Adrenal gland (tissue), 12 donors: Measurements from ENCODE around the gene ATXN7L2. TPM values are rescaled to one million over a fixed set of nuclear protein-coding genes. Genes with fewer than 3 reads are reported as not detected.

Experiments used
- DNase-seq, 7 donors: peaks; one replicate each; pipeline ENCODE4 v3.0.0-alpha.2; 2019 to 2020
- H3K27ac ChIP-seq, 5 donors: fragments of 200-600 bp; sonication (generic) in 4 of 5; 1 replicate in 3 of 5; 2 replicates in 2 of 5; pipeline versions ENCODE4 v1.5.1 to v1.8.0; 2016 to 2020; ENCODE audit warnings: mild to moderate bottlenecking in 1 of 5
- H3K27me3 ChIP-seq: fragments of 200-600 bp; 2 replicates; pipeline ENCODE4 v1.8.0; 2021
- H3K36me3 ChIP-seq, 2 donors: fragments of 200-600 bp; replicated peaks in 1 of 2; 1 replicate in 1 of 2; 2 replicates in 1 of 2; pipeline versions ENCODE4 v1.5.1 to v1.8.0; 2018 to 2022
- H3K4me1 ChIP-seq, 2 donors: fragments of 200-600 bp; replicated peaks in 1 of 2; 1 replicate in 1 of 2; 2 replicates in 1 of 2; pipeline versions ENCODE4 v1.5.1 to v1.8.0; 2018 to 2021
- H3K4me3 ChIP-seq, 4 donors: fragments of 200-600 bp; sonication (generic) in 3 of 4; one replicate each; pipeline ENCODE4 v1.5.1; 2016 to 2018
- H3K9me3 ChIP-seq, 3 donors: fragments of 200-600 bp; sonication (generic) in 1 of 3; replicated peaks in 1 of 3; 1 replicate in 2 of 3; 2 replicates in 1 of 3; pipeline versions ENCODE4 v1.5.1 to v1.8.0; 2016 to 2021
- POLR2A ChIP-seq, 2 donors: fragments of 450-650 bp; IDR thresholded peaks; one replicate each; pipeline ENCODE4 v1.6.1; 2017; ENCODE audit warnings: antibody characterized with exemption in 2 of 2, mild to moderate bottlenecking in 2 of 2, moderate library complexity in 1 of 2
- WGBS, 4 donors: extraction: QIAGEN DNeasy Blood & Tissue Kit in 2 of 4; methylation state at CpG; one replicate each; pipeline versions ENCODE4 v1.1.5 to v1.1.7; 2013 to 2017; 5-methylcytosine and 5-hydroxymethylcytosine counted together
- intact Hi-C, 2 donors: fragments of 100-400 bp; cut with DNase I; formaldehyde crosslinking; loops; one replicate each; pipeline versions ENCODE4 v1.14.1 to v1.15.0; 2022 to 2023
- polyA plus RNA-seq, 3 donors: library from polyadenylated mRNA; stranded (reverse); fragments of 200-250 nt in 2 of 3; fragments of 350-450 nt in 1 of 3; fragmentation: Illumina TruSeq in 1 of 3; extraction: RNeasy Lipid Tissue Mini Kit (QIAGEN cat#74804) in 1 of 3; gene quantifications; one replicate each; pipeline ENCODE4 v1.2.3, GENCODE V29; 2013 to 2014
- total RNA-seq, 9 donors: library from RNA; depleted of rRNA in 4 of 9; stranded (reverse); fragments of >200 nt in 4 of 9; fragments of 120-200 nt in 1 of 9; fragmentation: NEBNext Ultra II Directional in 1 of 9; extraction: Animal tissue kit (Norgen Biotek cat#: 25700) in 1 of 9; gene quantifications; one replicate each; pipeline versions ENCODE4 v1.1.0 to v1.2.4, GENCODE V29; 2013 to 2023
- TF ChIP-seq, protein P1 (sequence below), 6 experiments: fragments of 450-650 bp in 4 of 6; fragments of 200-600 bp in 2 of 6; sonication (generic) in 1 of 6; IDR thresholded peaks; 1 replicate in 5 of 6; 2 replicates in 1 of 6; pipeline versions ENCODE4 v1.5.1 to v1.8.0; 2016 to 2021; ENCODE audit warnings: antibody characterized with exemption in 6 of 6, mild to moderate bottlenecking in 2 of 6, moderate library complexity in 1 of 6
- donor health status: healthy with polysubstance abuse.
- donor health status: Bipolar disorder and iron deficiency.
- donor health status: DM: yes; HTN: yes; CAD: no.
- donor health status: DM: no; HTN: no; CAD: no.
- donor health status: DM: no; HTN: no; CAD: no.
- donor health status: DM: yes; HTN: yes; CAD: no.

Gene ATXN7L2
- total and polyA plus RNA-seq, 12 donors, result 3.1 to 109 (median 10.2) TPM

DNA sequence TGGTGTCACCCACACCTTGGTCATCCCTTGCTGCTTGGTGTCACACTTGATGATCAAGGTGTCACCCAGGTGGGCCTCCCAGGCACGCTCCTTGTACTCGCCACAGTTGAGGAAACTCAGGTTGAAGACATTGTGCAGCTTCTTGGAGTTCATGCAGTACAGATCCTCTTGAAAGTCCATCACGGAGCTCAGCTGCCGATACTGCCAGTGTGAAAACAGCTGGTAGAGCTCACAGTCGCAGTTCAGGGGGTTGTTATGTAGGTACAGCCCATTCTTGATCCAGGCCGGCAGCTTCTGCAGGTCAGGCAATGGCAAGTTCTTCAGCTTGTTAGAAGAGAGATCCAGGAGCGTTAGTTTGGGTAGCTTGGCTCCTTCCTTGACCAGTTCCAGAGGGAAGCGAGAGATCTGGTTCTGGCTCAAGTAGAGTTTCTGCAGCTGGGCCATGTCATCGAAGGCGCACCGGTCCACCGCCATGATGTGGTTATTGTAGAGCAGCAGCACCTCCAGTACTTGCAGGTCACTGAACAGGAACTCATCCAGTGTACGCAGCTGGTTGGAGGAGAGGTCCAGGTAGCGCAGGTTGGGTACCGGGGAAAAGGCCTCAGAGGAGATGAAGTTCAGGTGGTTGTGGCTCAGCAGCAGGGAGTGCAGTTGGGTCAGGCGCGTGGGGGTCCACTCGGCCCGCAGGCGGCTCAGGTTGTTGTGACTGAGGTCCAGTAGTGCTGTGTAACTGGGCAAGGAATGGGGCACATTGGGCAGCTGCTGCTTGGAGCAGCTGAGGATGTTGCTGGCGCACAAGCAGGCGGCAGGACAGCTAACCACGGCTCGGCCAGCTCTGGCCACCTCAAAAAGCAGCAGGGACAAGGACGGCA, 24.5 kb downstream of the ATXN7L2 start:
- peak overlapping the region in 1 of 4 donors; percentile 81 for H3K4me3 ChIP-seq
- H3K4me1 ChIP-seq, result peaks cover 0 to 7% of the 10 kb centered on the region in 2 donors
- 81 to 94% (median 84%) methylated on average over 16 to 25 of the region's 25 CpGs for whole genome bisulfite sequencing, 4 donors
- TF ChIP-seq POLR2A (IDR thresholded peaks at IDR 0.05), result no peak
- TF ChIP-seq, protein P1, sequence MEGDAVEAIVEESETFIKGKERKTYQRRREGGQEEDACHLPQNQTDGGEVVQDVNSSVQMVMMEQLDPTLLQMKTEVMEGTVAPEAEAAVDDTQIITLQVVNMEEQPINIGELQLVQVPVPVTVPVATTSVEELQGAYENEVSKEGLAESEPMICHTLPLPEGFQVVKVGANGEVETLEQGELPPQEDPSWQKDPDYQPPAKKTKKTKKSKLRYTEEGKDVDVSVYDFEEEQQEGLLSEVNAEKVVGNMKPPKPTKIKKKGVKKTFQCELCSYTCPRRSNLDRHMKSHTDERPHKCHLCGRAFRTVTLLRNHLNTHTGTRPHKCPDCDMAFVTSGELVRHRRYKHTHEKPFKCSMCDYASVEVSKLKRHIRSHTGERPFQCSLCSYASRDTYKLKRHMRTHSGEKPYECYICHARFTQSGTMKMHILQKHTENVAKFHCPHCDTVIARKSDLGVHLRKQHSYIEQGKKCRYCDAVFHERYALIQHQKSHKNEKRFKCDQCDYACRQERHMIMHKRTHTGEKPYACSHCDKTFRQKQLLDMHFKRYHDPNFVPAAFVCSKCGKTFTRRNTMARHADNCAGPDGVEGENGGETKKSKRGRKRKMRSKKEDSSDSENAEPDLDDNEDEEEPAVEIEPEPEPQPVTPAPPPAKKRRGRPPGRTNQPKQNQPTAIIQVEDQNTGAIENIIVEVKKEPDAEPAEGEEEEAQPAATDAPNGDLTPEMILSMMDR (IDR thresholded peaks at IDR 0.05), result no peak
- no peaks in the 10 kb centered on the region for H3K27me3 ChIP-seq
- H3K36me3 ChIP-seq, result no peaks in the 10 kb centered on the region
- intact Hi-C loops, result no loop called here
- H3K27ac ChIP-seq, result peak overlapping the region in 1 of 5 donors; percentile 72
- H3K9me3 ChIP-seq, result no peaks in the 10 kb centered on the region
- peak in 2 of 7 donors; percentile 36 to 48 for DNase-seq

DNA sequence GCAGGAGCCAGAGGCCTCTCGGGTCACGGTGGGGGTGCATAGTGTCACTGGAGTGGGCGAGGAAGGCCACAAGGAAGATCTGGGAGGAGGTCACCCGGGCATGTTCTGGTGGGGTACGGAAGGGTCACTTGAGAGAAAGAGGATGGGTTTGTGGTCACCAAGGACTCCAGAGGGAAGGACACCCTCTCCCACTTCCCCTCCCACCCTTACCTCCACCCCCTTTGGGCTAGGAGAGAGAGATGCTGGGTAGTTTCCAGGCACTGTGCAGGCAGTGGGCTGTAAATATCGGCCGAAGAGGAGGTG, 25.1 kb downstream of the ATXN7L2 start:
- peak overlapping the region in 1 of 5 donors; percentile 72 for H3K27ac ChIP-seq
- WGBS, 4 donors, result 46 to 64% (median 52%) methylated on average over 5 to 7 of the region's 7 CpGs
- no peaks in the 10 kb centered on the region for H3K27me3 ChIP-seq
- intact Hi-C loops, result no loop called here
- TF ChIP-seq, protein P1 (IDR thresholded peaks at IDR 0.05), result no peak
- TF ChIP-seq POLR2A (IDR thresholded peaks at IDR 0.05), result no peak
- H3K36me3 ChIP-seq, result no peaks in the 10 kb centered on the region
- H3K4me3 ChIP-seq, result peak overlapping the region in 2 of 4 donors; percentile 35 to 81
- no peak for DNase-seq
- no peaks in the 10 kb centered on the region for H3K9me3 ChIP-seq
- peaks cover 0 to 7% of the 10 kb centered on the region in 2 donors for H3K4me1 ChIP-seq

- intact Hi-C loops, result loop anchor here in 1 of 2 donors (2.0 kb wide), 1 partner anchor 21 kb away; no protein-coding TSS in a partner anchor
- H3K27ac ChIP-seq, result peak within 1 kb of the TSS in 3 of 5 donors; percentile 26 to 72 (median 56)
- H3K9me3 ChIP-seq, result no peaks in the 10 kb centered on the region
Observed at GRCh38 chr1:109509176-109510134, 25.8 kb downstream of the ATXN7L2 start, which contains the start of gene AMIGO1. Gene AMIGO1 (minus strand): TSS chr1:109509727. CDS start chr1:109508912, 815 bp downstream.

More at GRCh38 chr1:109509176-109510134, 25.8 kb downstream of the ATXN7L2 start, which contains the start of gene AMIGO1:
- DNase-seq, result peak in 5 of 7 donors; percentile 57 to 65 (median 58)
- Histone ChIP-seq H3K4me3 (peak within 1 kb of the TSS in 3 of 4 donors; percentile 23 to 81 (median 35)), H3K36me3 (no peaks in the 10 kb centered on the region), H3K4me1 (peaks cover 0 to 7% of the 10 kb centered on the region in 2 donors), H3K27me3 (no peaks in the 10 kb centered on the region)
- TF ChIP-seq POLR2A (IDR thresholded peaks at IDR 0.05), result peak in 1 of 2 donors; percentile 31
- TF ChIP-seq, protein P1 (IDR thresholded peaks at IDR 0.05), result peak in 1 of 6 experiments; percentile 9
- 0 to 2% (median 1%) methylated on average over 5 to 100 of the region's 100 CpGs for WGBS, 4 donors
